HG02571 (cell line): Measurements from ENCODE around the gene PRDM16.

Source experiments
- ATAC-seq: cut with Tn5 transposase; IDR thresholded peaks from one replicate; pipeline ENCODE4 v1.9.1; 2021; ENCODE audit warnings: mild to moderate bottlenecking, moderate library complexity; ENCODE audit not compliant: unreplicated experiment

Gene PRDM16

GRCh38 chr1:3433596-3434320 lies 364.8 kb downstream of the PRDM16 start:
- ATAC-seq: no peak

DNA sequence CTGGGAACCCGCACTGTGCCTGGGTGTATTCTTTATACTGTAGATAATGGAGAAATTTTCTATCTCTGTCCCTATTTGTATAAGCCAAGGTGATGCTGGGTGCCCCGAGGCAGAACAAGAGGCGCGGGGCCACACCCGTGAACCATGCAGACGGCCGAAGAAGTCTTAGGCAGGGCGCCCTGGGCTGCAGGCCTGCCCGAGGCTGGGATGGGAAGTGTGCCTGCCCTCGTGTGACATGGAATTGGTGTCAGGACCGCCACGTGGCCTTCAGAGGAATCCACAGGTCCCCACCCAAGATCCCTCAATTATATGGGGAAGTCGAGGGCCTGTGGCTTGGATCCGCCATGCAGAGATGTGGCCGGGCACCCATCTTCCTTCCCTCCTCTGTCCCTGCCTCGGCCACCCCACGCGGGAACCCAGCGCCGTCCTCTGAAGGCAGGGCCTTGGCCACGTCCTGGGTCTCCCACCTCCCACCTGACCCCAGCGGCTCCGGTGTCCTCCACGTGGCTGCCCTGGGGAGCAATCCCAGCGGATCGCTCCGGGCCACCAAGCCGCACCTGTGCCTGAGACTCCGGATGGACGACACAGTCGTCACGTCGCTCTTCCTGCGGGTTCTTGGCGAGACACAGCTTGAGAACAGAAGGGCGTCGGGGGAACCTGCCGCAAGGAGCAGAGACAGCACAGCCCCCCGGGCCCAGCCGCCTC lies 365.6 kb downstream of the PRDM16 start:
- ATAC-seq: no peak

- ATAC-seq: no peak
Measured at GRCh38 chr1:3435666-3436065, 366.7 kb downstream of the PRDM16 start.

- no peak for ATAC-seq
Measured at GRCh38 chr1:3436451-3436850, 367.4 kb downstream of the PRDM16 start.

GRCh38 chr1:3436901-3437300 lies 367.9 kb downstream of the PRDM16 start:
- ATAC-seq: no peak

GRCh38 chr1:3438661-3439180 lies 369.7 kb downstream of the PRDM16 start:
- no peak for ATAC-seq

GRCh38 chr1:3439346-3440299 lies 370.6 kb downstream of the PRDM16 start:
- no peak for ATAC-seq

DNA sequence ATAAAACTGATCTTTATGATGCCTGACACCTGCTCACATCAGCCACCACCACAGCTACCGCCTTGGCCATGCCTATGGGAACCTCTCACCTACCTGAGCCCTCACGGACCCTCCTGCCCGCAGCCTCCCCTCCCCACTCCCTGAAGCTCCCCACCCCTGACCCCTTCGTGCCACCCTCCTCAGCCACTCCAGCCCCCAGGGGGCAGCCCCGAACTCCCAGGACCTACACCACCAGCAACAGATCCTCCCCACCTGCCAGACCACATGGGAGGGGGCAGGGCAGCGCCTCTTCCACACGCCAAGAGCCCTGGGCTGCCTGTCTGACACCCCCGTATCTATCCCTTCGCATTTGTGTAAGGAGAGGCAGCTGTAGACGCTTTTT lies 371.3 kb downstream of the PRDM16 start:
- ATAC-seq: no peak

GRCh38 chr1:3440711-3441409 lies 371.9 kb downstream of the PRDM16 start:
- ATAC-seq: no peak

GRCh38 chr1:3441410-3441847 lies 372.4 kb downstream of the PRDM16 start:
- ATAC-seq: no peak

DNA sequence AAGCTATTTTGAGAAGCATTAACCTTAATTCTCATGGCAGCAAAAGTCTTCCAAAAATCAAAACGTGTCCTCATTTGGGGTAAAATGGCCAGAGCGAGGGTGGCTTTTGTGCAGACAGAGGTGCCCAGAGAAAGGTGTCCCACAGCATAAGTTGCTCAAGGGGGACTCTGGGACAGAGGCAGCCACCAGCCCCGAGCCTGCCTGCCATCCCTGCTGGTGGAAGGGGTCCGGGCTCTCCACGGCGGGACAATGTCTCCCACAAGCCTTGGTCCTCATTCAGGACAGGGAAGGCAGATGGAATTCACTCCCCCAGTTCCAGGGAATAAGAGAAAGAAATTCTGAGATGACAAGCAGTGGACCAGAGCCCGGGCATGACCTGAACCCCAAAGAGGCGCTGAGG lies 372.9 kb downstream of the PRDM16 start:
- ATAC-seq: no peak

GRCh38 chr1:3442331-3442730 lies 373.3 kb downstream of the PRDM16 start:
- no peak for ATAC-seq

DNA sequence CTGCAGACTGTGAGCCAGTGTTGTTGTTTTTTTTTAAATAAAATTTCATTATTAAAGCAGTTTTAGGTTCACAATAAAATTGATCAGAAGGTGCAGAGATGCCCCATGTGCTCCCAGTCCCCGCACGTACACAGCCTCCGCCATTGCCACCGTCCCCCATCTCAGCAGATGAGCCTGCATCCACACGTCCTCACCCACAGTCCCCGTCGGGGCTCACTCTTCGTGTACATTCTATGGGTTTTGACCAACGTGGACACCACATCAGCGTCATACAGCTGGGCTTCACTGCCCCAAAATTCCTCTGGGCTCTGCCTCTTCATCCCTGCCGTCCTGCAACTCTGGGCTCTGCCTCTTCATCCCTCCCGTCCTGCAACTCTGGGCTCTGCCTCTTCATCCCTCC lies 373.9 kb downstream of the PRDM16 start:
- ATAC-seq: no peak

DNA sequence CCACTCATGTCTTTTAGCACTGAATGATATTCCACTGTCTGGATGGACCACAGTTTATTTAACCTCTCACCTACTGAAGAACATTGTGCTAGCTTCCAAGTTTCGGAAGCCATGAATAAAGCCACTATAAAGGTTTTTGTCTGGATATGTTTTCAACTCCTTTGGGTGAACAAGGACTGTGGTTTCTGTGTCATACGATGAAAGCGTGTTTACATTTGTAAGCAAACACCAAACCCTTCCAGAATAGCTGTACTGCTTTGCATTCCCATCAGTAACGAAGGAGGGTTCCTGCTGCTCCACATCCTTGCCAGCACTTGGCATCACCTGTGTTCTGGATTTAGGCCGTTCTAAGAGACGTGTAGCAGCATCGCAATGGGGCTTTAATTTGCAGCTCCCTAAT lies 374.8 kb downstream of the PRDM16 start:
- no peak for ATAC-seq

GRCh38 chr1:3444298-3444697 lies 375.3 kb downstream of the PRDM16 start:
- no peak for ATAC-seq

GRCh38 chr1:3444736-3445135 lies 375.7 kb downstream of the PRDM16 start:
- ATAC-seq: no peak

DNA sequence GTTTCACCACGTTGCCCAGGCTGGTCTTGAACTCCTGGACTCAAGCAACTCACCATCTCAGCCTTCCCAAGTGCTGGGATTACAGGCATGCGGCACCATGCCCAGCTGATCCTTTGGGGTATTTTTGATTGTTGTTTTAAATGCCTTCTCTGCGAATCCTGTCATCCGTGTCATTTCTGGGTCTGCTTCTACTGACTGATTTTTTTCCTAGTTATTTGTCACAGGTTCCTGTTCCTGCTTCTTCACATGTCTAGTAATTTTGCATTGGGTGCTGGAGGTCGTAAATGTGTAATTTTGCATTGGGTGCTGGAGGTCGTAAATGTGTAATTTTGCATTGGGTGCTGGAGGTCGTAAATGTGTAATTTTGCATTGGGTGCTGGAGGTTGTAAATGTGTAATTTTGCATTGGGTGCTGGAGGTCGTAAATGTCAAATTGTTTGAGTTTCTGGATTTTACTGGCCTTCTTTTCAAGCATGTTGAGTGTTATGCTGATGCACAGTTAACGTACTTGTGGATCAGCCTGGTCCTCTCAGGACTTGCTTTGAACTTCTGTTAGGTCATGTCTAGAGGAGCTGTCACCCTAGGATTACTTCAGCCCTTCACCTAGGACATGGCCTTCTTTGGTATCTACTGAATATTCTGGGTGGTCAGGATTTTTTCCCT lies 381.3 kb downstream of the PRDM16 start:
- no peak for ATAC-seq

GRCh38 chr1:3450983-3451382 lies 382.0 kb downstream of the PRDM16 start:
- no peak for ATAC-seq

GRCh38 chr1:3451994-3452865 lies 383.2 kb downstream of the PRDM16 start:
- ATAC-seq: no peak
